H1 (cell line): ENCODE results near the gene CHN2. TPM values are rescaled to one million over a fixed set of nuclear protein-coding genes. Genes with fewer than 3 reads are reported as not detected.

Source experiments
- CTCF ChIA-PET: fragments of 300-600 bp; sonication (Branson Sonifier 250); formaldehyde crosslinking; loops from one replicate; lab custom pipeline; 2021; ENCODE audit not compliant: partially characterized antibody; lab: Charles Lee
- POLR2A ChIA-PET: fragments of 300-600 bp; sonication (Branson Sonifier 250); formaldehyde crosslinking; loops from one replicate; lab custom pipeline; 2021; ENCODE audit warnings: inconsistent platforms; ENCODE audit not compliant: partially characterized antibody; lab: Charles Lee
- DNase-seq, 2 experiments: peaks; one replicate each; pipeline versions ENCODE4 v3.0.0 to v3.0.0-alpha.2; 2010 to 2022; ENCODE audit warnings: low spot score in 2 of 2, low read depth in 1 of 2, mixed read lengths in 1 of 2
- FAIRE-seq: peaks from 2 replicates; lab custom pipeline; 2011; peaks lifted over from hg19 to GRCh38; lab: Jason Lieb, UNC
- H2AFZ ChIP-seq: 2 replicates; pipeline ENCODE4 v1.8.1; 2012; ENCODE audit warnings: low read length, inconsistent platforms
- H2AK5ac ChIP-seq: 2 replicates; pipeline ENCODE4 v1.6.1; 2013; ENCODE audit warnings: low read depth, low read length
- H2BK120ac ChIP-seq: replicated peaks from 2 replicates; pipeline ENCODE3; 2013; ENCODE audit warnings: low read depth, low read length, inconsistent platforms
- H2BK12ac ChIP-seq: 2 replicates; pipeline ENCODE4 v1.6.1; 2013; ENCODE audit warnings: low read depth, low read length
- H2BK15ac ChIP-seq: 2 replicates; pipeline ENCODE4 v1.6.1; 2013; ENCODE audit warnings: low read length
- H2BK20ac ChIP-seq: 2 replicates; pipeline ENCODE4 v1.6.1; 2013; ENCODE audit warnings: low read length
- H2BK5ac ChIP-seq: 2 replicates; pipeline ENCODE4 v1.6.1; 2013; ENCODE audit warnings: low read depth, low read length
- H3K14ac ChIP-seq: 2 replicates; pipeline ENCODE4 v1.6.1; 2013; ENCODE audit warnings: inconsistent platforms; ENCODE audit not compliant: insufficient read length
- H3K18ac ChIP-seq: 2 replicates; pipeline ENCODE4 v1.6.1; 2013; ENCODE audit warnings: low read length; ENCODE audit errors: extremely low read depth
- H3K23ac ChIP-seq: 2 replicates; pipeline ENCODE4 v1.6.1; 2013; ENCODE audit warnings: inconsistent platforms; ENCODE audit not compliant: insufficient read length
- H3K23me2 ChIP-seq: 2 replicates; pipeline ENCODE4 v1.6.1; 2013; ENCODE audit warnings: low read depth, low read length
- H3K27ac ChIP-seq: 2 replicates; pipeline ENCODE4 v1.6.1; 2011; ENCODE audit warnings: low read depth, low read length, inconsistent platforms
- H3K27me3 ChIP-seq, 4 experiments: replicated peaks in 1 of 4; 1 replicate in 1 of 4; 2 replicates in 3 of 4; pipeline versions ENCODE4 v1.6.1 to v1.8.1; 2011 to 2013; ENCODE audit warnings: low read length in 3 of 4, mild to moderate bottlenecking in 3 of 4, inconsistent platforms in 2 of 4, mixed read lengths in 2 of 4, moderate library complexity in 1 of 4; ENCODE audit not compliant: control insufficient read depth in 3 of 4, insufficient read depth in 3 of 4; ENCODE audit errors: extremely low read depth in 1 of 4
- H3K36me3 ChIP-seq, 4 experiments: 2 replicates each; pipeline versions ENCODE4 v1.6.1 to v1.8.1; 2011 to 2013; ENCODE audit warnings: mild to moderate bottlenecking in 4 of 4, low read length in 3 of 4, moderate library complexity in 2 of 4, control low read depth in 1 of 4, inconsistent platforms in 1 of 4; ENCODE audit not compliant: insufficient read depth in 4 of 4, control insufficient read depth in 2 of 4
- H3K4ac ChIP-seq: replicated peaks from 2 replicates; pipeline ENCODE3; 2013; ENCODE audit warnings: low read length, low read depth, mixed read lengths, inconsistent platforms; ENCODE audit not compliant: insufficient read length
- H3K4me1 ChIP-seq, 4 experiments: replicated peaks in 1 of 4; 1 replicate in 1 of 4; 2 replicates in 3 of 4; pipeline versions ENCODE4 v1.6.1 to v1.8.1; 2011 to 2013; ENCODE audit warnings: low read length in 3 of 4, inconsistent platforms in 2 of 4, mixed read lengths in 1 of 4; ENCODE audit not compliant: insufficient read depth in 4 of 4, control insufficient read depth in 3 of 4
- H3K4me2 ChIP-seq, 2 experiments: 2 replicates each; pipeline versions ENCODE4 v1.6.1 to v1.8.1; 2011 to 2013; ENCODE audit warnings: low read depth in 2 of 2, low read length in 2 of 2, control low read depth in 1 of 2, inconsistent platforms in 1 of 2, mild to moderate bottlenecking in 1 of 2; ENCODE audit not compliant: insufficient read depth in 1 of 2
- H3K4me3 ChIP-seq, 4 experiments: fragments of 200-600, 300-600 bp in 1 of 4; sonication (generic), shearing (Covaris generic), sonication (Bioruptor Twin) in 1 of 4; 2 replicates each; pipeline versions ENCODE4 v1.5.1 to v1.8.1; 2011 to 2016; ENCODE audit warnings: low read length in 4 of 4, low read depth in 3 of 4, control low read depth in 2 of 4, inconsistent platforms in 2 of 4, mild to moderate bottlenecking in 2 of 4, mixed read lengths in 1 of 4, moderate library complexity in 1 of 4; ENCODE audit not compliant: insufficient read depth in 2 of 4; ENCODE audit errors: extremely low read depth in 1 of 4
- H3K56ac ChIP-seq: replicated peaks from 2 replicates; pipeline ENCODE3; 2013; ENCODE audit warnings: low read depth, mild to moderate bottlenecking, mixed read lengths, low read length, inconsistent platforms; ENCODE audit not compliant: insufficient read length
- H3K79me1 ChIP-seq: 2 replicates; pipeline ENCODE4 v1.6.1; 2013; ENCODE audit warnings: low read depth, low read length, control low read depth
- H3K79me2 ChIP-seq, 2 experiments: 2 replicates each; pipeline versions ENCODE4 v1.6.1 to v1.8.1; 2012 to 2013; ENCODE audit warnings: low read length in 2 of 2, mild to moderate bottlenecking in 2 of 2, inconsistent platforms in 1 of 2; ENCODE audit not compliant: insufficient read depth in 2 of 2, control insufficient read depth in 1 of 2
- H3K9ac ChIP-seq, 4 experiments: replicated peaks in 1 of 4; 1 replicate in 1 of 4; 2 replicates in 3 of 4; pipeline versions ENCODE4 v1.6.1 to v1.8.1; 2011 to 2013; ENCODE audit warnings: low read depth in 3 of 4, low read length in 3 of 4, control low read depth in 2 of 4, mild to moderate bottlenecking in 2 of 4, moderate library complexity in 2 of 4, inconsistent platforms in 1 of 4; ENCODE audit errors: extremely low read depth in 1 of 4
- H3K9me3 ChIP-seq, 2 experiments: 2 replicates each; pipeline versions ENCODE4 v1.6.1 to v1.8.1; 2012 to 2013; ENCODE audit warnings: mild to moderate bottlenecking in 2 of 2, moderate library complexity in 2 of 2, control low read depth in 1 of 2, inconsistent platforms in 1 of 2, low read depth in 1 of 2, low read length in 1 of 2, mixed read lengths in 1 of 2; ENCODE audit not compliant: insufficient read depth in 2 of 2
- H4K20me1 ChIP-seq, 2 experiments: replicated peaks in 1 of 2; 2 replicates each; pipeline versions ENCODE3 to v1.8.1; 2011 to 2013; ENCODE audit warnings: inconsistent platforms in 2 of 2, low read length in 2 of 2, mild to moderate bottlenecking in 1 of 2; ENCODE audit not compliant: insufficient read depth in 2 of 2, control insufficient read depth in 1 of 2
- H4K5ac ChIP-seq: 2 replicates; pipeline ENCODE4 v1.6.1; 2013; ENCODE audit warnings: low read length, low read depth, mixed read lengths, inconsistent platforms; ENCODE audit not compliant: insufficient read length
- H4K8ac ChIP-seq: 2 replicates; pipeline ENCODE4 v1.8.0; 2013; ENCODE audit warnings: mild to moderate bottlenecking, moderate library complexity, low read length, inconsistent platforms; ENCODE audit not compliant: insufficient read depth; ENCODE audit errors: extremely low read depth
- H4K91ac ChIP-seq: replicated peaks from 2 replicates; pipeline ENCODE3; 2013; ENCODE audit warnings: low read length, mixed read lengths, inconsistent platforms; ENCODE audit not compliant: insufficient read length
- BRCA1 ChIP-seq: IDR thresholded peaks from 2 replicates; pipeline ENCODE4 v1.6.1; 2012; ENCODE audit warnings: low read depth, low read length, improper control_type of control experiment
- EZH2 ChIP-seq: fragments of 200-600 bp; sonication (generic); IDR thresholded peaks from 2 replicates; pipeline ENCODE4 v1.7.1; 2012; ENCODE audit warnings: low read depth, mild to moderate bottlenecking, moderate library complexity, low read length, inconsistent platforms; ENCODE audit not compliant: severe bottlenecking
- GTF2F1 ChIP-seq: IDR thresholded peaks from 2 replicates; pipeline ENCODE4 v1.6.1; 2012; ENCODE audit warnings: low read depth, low read length, improper control_type of control experiment, borderline replicate concordance
- NANOG ChIP-seq: IDR thresholded peaks from 2 replicates; pipeline ENCODE4 v1.6.1; 2011; ENCODE audit warnings: low read length, low read depth, mild to moderate bottlenecking, inconsistent platforms; ENCODE audit not compliant: insufficient read depth, poor library complexity, severe bottlenecking
- RAD21 ChIP-seq, 2 experiments: IDR thresholded peaks in 1 of 2; conservative IDR thresholded peaks in 1 of 2; 2 replicates each; pipeline ENCODE4 v1.6.1; 2011; ENCODE audit warnings: low read depth in 2 of 2, low read length in 2 of 2, improper control_type of control experiment in 1 of 2, inconsistent platforms in 1 of 2, mild to moderate bottlenecking in 1 of 2, moderate library complexity in 1 of 2
- TAF1 ChIP-seq: IDR thresholded peaks from 2 replicates; pipeline ENCODE4 v1.6.1; 2011; ENCODE audit warnings: mild to moderate bottlenecking, low read depth, low read length
- TBP ChIP-seq: IDR thresholded peaks from 2 replicates; pipeline ENCODE4 v1.6.1; 2011; ENCODE audit warnings: low read depth, low read length, improper control_type of control experiment
- TCF12 ChIP-seq: IDR thresholded peaks from 2 replicates; pipeline ENCODE4 v1.6.1; 2011; ENCODE audit warnings: low read depth, mild to moderate bottlenecking, low read length
- polyA plus RNA-seq, 7 experiments: library from polyadenylated mRNA; depleted of rRNA in 3 of 7; stranded (reverse) in 5 of 7; unstranded in 2 of 7; fragments of >200 nt in 5 of 7; fragments of 200-250 nt in 2 of 7; gene quantifications; 1 replicate in 5 of 7; 2 replicates in 1 of 7; 4 replicates in 1 of 7; pipeline versions ENCODE4 v1.2.1 to v1.2.3, GENCODE V29; 2011 to 2013; ENCODE audit warnings: missing spikeins in 2 of 7, mixed read lengths in 2 of 7
- total RNA-seq: library from RNA; stranded (reverse); fragmentation: NEBNext Ultra II Directional; extraction: Animal tissue kit (Norgen Biotek cat#: 25700); gene quantifications from 2 replicates; pipeline ENCODE4 v1.2.1, GENCODE V29; 2021
- TF ChIP-seq, protein P1 (sequence below): IDR thresholded peaks from 2 replicates; pipeline ENCODE4 v1.6.1; 2012; ENCODE audit warnings: inconsistent platforms
- TF ChIP-seq, protein P2 (sequence below): IDR thresholded peaks from 2 replicates; pipeline ENCODE4 v1.6.1; 2012; ENCODE audit warnings: inconsistent platforms

CHN2 gene
- total and polyA plus RNA-seq, 2 of the 8 experiments (the other 6 are each of a cell fraction or from before 2014, with no cell fraction given), result 2.9 to 4.8 TPM

DNA sequence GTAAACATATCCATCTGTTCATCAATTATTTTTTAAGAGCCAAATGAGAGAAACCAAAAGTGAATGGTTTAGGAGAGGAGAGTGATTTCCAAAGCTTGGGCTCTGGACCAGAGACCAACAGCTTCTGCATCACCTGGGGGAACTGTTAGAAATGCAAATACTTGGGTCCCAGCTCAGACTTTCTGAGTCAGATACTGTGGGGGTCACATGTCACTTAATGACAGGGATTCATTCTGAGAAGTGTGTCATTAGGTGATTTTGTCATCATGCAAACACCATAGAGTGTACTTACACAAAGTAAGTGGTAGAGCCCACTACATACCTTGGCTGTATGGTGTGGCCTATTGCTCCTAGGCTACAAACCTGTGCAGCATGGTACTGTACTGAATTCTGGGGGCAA is 240.6 kb downstream of the CHN2 start:
- Histone ChIP-seq H2BK5ac (no peak overlapping the region), H2AK5ac (no peak overlapping the region), H3K27ac (no peak overlapping the region), H3K56ac (no peak overlapping the region), H2BK15ac (no peak overlapping the region), H4K91ac (no peak overlapping the region), H3K36me3 (no peaks in the 10 kb centered on the region), H3K4ac (no peak overlapping the region), H3K27me3 (no peaks in the 10 kb centered on the region), H3K9me3 (no peaks in the 10 kb centered on the region), H3K9ac (no peak overlapping the region), H3K4me3 (no peak overlapping the region), H2AFZ (no peak overlapping the region), H2BK12ac (no peak overlapping the region), H3K79me1 (no peaks in the 10 kb centered on the region), H4K20me1 (no peaks in the 10 kb centered on the region), H3K4me2 (no peak overlapping the region), H2BK120ac (no peak overlapping the region), H2BK20ac (no peak overlapping the region), H4K8ac (no peak overlapping the region), H3K18ac (no peak overlapping the region), H3K4me1 (peaks cover 0 to 2% (median 0%) of the 10 kb centered on the region in 4 experiments; a peak in 1 of 7 replicates), H3K23ac (no peak overlapping the region), H3K23me2 (no peaks in the 10 kb centered on the region), H4K5ac (no peak overlapping the region), H3K14ac (no peak overlapping the region), H3K79me2 (no peaks in the 10 kb centered on the region)
- CTCF ChIA-PET, result interaction anchor here (1.0 kb wide), 1 partner anchor 200 kb away, joined by 3 read pairs; no protein-coding TSS in a partner anchor
- DNase-seq (no peak), FAIRE-seq (no peak)
- POLR2A ChIA-PET, result no interaction called here
- no peak for TF ChIP-seq GTF2F1
- TF ChIP-seq TBP, result no peak
- no peak for TF ChIP-seq TAF1
- no peak for TF ChIP-seq EZH2
- no peak for TF ChIP-seq RAD21 (IDR thresholded peaks at IDR 0.05 in 1 of 2, conservative IDR thresholded peaks at IDR 0.05 in 1 of 2; ENCODE audit: low read depth in 2 of 2, low read length in 2 of 2)
- TF ChIP-seq, protein P1, sequence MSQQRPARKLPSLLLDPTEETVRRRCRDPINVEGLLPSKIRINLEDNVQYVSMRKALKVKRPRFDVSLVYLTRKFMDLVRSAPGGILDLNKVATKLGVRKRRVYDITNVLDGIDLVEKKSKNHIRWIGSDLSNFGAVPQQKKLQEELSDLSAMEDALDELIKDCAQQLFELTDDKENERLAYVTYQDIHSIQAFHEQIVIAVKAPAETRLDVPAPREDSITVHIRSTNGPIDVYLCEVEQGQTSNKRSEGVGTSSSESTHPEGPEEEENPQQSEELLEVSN, result no peak
- no peak for TF ChIP-seq BRCA1
- TF ChIP-seq NANOG, result no peak
- TF ChIP-seq, protein P2, sequence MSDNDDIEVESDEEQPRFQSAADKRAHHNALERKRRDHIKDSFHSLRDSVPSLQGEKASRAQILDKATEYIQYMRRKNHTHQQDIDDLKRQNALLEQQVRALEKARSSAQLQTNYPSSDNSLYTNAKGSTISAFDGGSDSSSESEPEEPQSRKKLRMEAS, result no peak
- no peak for TF ChIP-seq TCF12
